Astrocyte (in vitro differentiated cells and primary cell): ENCODE measurements around the gene ST6GALNAC3. TPM values are rescaled to one million over a fixed set of nuclear protein-coding genes. Genes with fewer than 3 reads are reported as not detected.

ENCODE experiments used
- DNase-seq: peaks from one replicate; pipeline ENCODE4 v3.0.0-alpha.2; 2010; ENCODE audit warnings: low read depth
- FAIRE-seq: peaks from 2 replicates; lab custom pipeline; 2011; peaks lifted over from hg19 to GRCh38; lab: Jason Lieb, UNC
- H2AFZ ChIP-seq: 2 replicates; pipeline ENCODE4 v1.6.0; 2012; ENCODE audit warnings: low read depth, low read length, inconsistent platforms
- H3K27ac ChIP-seq: 2 replicates; pipeline ENCODE4 v1.5.1; 2011; ENCODE audit warnings: low read depth, low read length, inconsistent platforms
- H3K27me3 ChIP-seq: 2 replicates; pipeline ENCODE4 v1.6.0; 2011; ENCODE audit warnings: low read length, inconsistent platforms; ENCODE audit not compliant: insufficient read depth
- H3K36me3 ChIP-seq: 2 replicates; pipeline ENCODE4 v1.5.1; 2011; ENCODE audit warnings: low read length, inconsistent platforms; ENCODE audit not compliant: insufficient read depth
- H3K4me1 ChIP-seq: 2 replicates; pipeline ENCODE4 v1.5.1; 2011; ENCODE audit warnings: low read length, inconsistent platforms; ENCODE audit not compliant: insufficient read depth
- H3K4me2 ChIP-seq: 2 replicates; pipeline ENCODE4 v1.6.0; 2012; ENCODE audit warnings: low read length, inconsistent platforms
- H3K4me3 ChIP-seq: 2 replicates; pipeline ENCODE4 v1.5.1; 2011; ENCODE audit warnings: low read depth, mild to moderate bottlenecking, low read length, inconsistent platforms; ENCODE audit not compliant: insufficient read depth
- H3K79me2 ChIP-seq: 2 replicates; pipeline ENCODE4 v1.6.0; 2012; ENCODE audit warnings: mild to moderate bottlenecking, low read length, inconsistent platforms; ENCODE audit not compliant: insufficient read depth
- H3K9ac ChIP-seq: 2 replicates; pipeline ENCODE4 v1.6.0; 2012; ENCODE audit warnings: mild to moderate bottlenecking, low read length, inconsistent platforms
- H3K9me3 ChIP-seq: 2 replicates; pipeline ENCODE4 v1.5.1; 2012; ENCODE audit warnings: low read depth, mild to moderate bottlenecking, low read length, inconsistent platforms; ENCODE audit not compliant: insufficient read depth
- H4K20me1 ChIP-seq: 2 replicates; pipeline ENCODE4 v1.6.0; 2012; ENCODE audit warnings: low read length, inconsistent platforms; ENCODE audit not compliant: insufficient read depth
- H3K27ac Mint-ChIP-seq: one replicate; pipeline ENCODE4 v1.8.0; 2021; ENCODE audit warnings: mild to moderate bottlenecking, mixed read lengths; ENCODE audit not compliant: unreplicated experiment
- H3K27me3 Mint-ChIP-seq: one replicate; pipeline ENCODE4 v1.8.0; 2021; ENCODE audit warnings: low read depth, mixed read lengths; ENCODE audit not compliant: unreplicated experiment
- H3K36me3 Mint-ChIP-seq: one replicate; pipeline ENCODE4 v1.8.0; 2021; ENCODE audit warnings: low read depth, mixed read lengths; ENCODE audit not compliant: unreplicated experiment
- H3K4me1 Mint-ChIP-seq: one replicate; pipeline ENCODE4 v1.8.0; 2021; ENCODE audit warnings: low read depth, mixed read lengths; ENCODE audit not compliant: unreplicated experiment
- H3K4me3 Mint-ChIP-seq: one replicate; pipeline ENCODE4 v1.8.0; 2021; ENCODE audit warnings: mild to moderate bottlenecking, moderate library complexity, mixed read lengths; ENCODE audit not compliant: unreplicated experiment
- H3K9me3 Mint-ChIP-seq: one replicate; pipeline ENCODE4 v1.8.0; 2021; ENCODE audit warnings: mild to moderate bottlenecking, mixed read lengths; ENCODE audit not compliant: unreplicated experiment
- CTCF ChIP-seq: IDR thresholded peaks from 2 replicates; pipeline ENCODE4 v1.5.1; 2011; ENCODE audit warnings: low read depth, mild to moderate bottlenecking, inconsistent platforms, low read length, moderate library complexity; ENCODE audit not compliant: insufficient read depth
- EZH2 ChIP-seq: IDR thresholded peaks from 2 replicates; pipeline ENCODE4 v1.6.1; 2012; ENCODE audit warnings: mild to moderate bottlenecking, low read length, inconsistent platforms; ENCODE audit not compliant: insufficient read depth
- total RNA-seq: library from RNA; stranded (reverse); gene quantifications from 2 replicates; pipeline ENCODE4 v1.2.1, GENCODE V29; 2021

Gene ST6GALNAC3
- total RNA-seq, 1 donor from 2014 or later = 3.2 TPM

GRCh38 chr1:76125473-76126219 lies 51.1 kb downstream of the ST6GALNAC3 start:
- no peak for TF ChIP-seq CTCF
- TF ChIP-seq EZH2 = no peak
- H3K9me3 ChIP-seq = no peaks in the 10 kb centered on the region
- peaks cover 9% of the 10 kb centered on the region for H3K27me3 Mint-ChIP-seq
- H2AFZ ChIP-seq = no peak overlapping the region
- no peak overlapping the region for H3K27ac ChIP-seq
- H3K4me3 Mint-ChIP-seq = no peak overlapping the region
- FAIRE-seq = no peak
- no peak overlapping the region for H3K4me3 ChIP-seq
- no peaks in the 10 kb centered on the region for H3K36me3 ChIP-seq
- no peaks in the 10 kb centered on the region for H3K36me3 Mint-ChIP-seq
- no peak for DNase-seq
- no peaks in the 10 kb centered on the region for H3K79me2 ChIP-seq
- no peaks in the 10 kb centered on the region for H3K9me3 Mint-ChIP-seq
- H3K4me1 Mint-ChIP-seq = peaks cover 10% of the 10 kb centered on the region
- no peaks in the 10 kb centered on the region for H3K27me3 ChIP-seq
- no peak overlapping the region for H3K27ac Mint-ChIP-seq
- no peaks in the 10 kb centered on the region for H3K4me1 ChIP-seq
- H4K20me1 ChIP-seq = no peaks in the 10 kb centered on the region
- H3K9ac ChIP-seq = no peak overlapping the region
- no peak overlapping the region for H3K4me2 ChIP-seq

GRCh38 chr1:76128096-76128495 lies 53.5 kb downstream of the ST6GALNAC3 start:
- Histone ChIP-seq H3K79me2 (no peaks in the 10 kb centered on the region), H2AFZ (no peak overlapping the region), H4K20me1 (no peaks in the 10 kb centered on the region), H3K4me2 (no peak overlapping the region), H3K27ac (no peak overlapping the region), H3K27me3 (no peaks in the 10 kb centered on the region), H3K36me3 (no peaks in the 10 kb centered on the region), H3K9me3 (no peaks in the 10 kb centered on the region), H3K4me3 (no peak overlapping the region), H3K9ac (no peak overlapping the region), H3K4me1 (no peaks in the 10 kb centered on the region)
- H3K9me3 Mint-ChIP-seq = no peaks in the 10 kb centered on the region
- TF ChIP-seq EZH2 (no peak), CTCF (no peak)
- no peak overlapping the region for H3K4me3 Mint-ChIP-seq
- H3K4me1 Mint-ChIP-seq = peaks cover 7% of the 10 kb centered on the region
- no peaks in the 10 kb centered on the region for H3K36me3 Mint-ChIP-seq
- H3K27ac Mint-ChIP-seq = no peak overlapping the region
- FAIRE-seq = no peak
- no peak for DNase-seq
- H3K27me3 Mint-ChIP-seq = peaks cover 9% of the 10 kb centered on the region

GRCh38 chr1:76129731-76130130 lies 55.2 kb downstream of the ST6GALNAC3 start:
- H3K79me2 ChIP-seq = no peaks in the 10 kb centered on the region
- Mint-ChIP-seq H3K4me1 (no peaks in the 10 kb centered on the region), H3K36me3 (no peaks in the 10 kb centered on the region), H3K27me3 (peaks cover 9% of the 10 kb centered on the region), H3K27ac (no peak overlapping the region), H3K9me3 (no peaks in the 10 kb centered on the region), H3K4me3 (no peak overlapping the region)
- no peak overlapping the region for H3K9ac ChIP-seq
- no peaks in the 10 kb centered on the region for H3K36me3 ChIP-seq
- TF ChIP-seq CTCF (no peak), EZH2 (no peak)
- no peak for FAIRE-seq
- H3K27ac ChIP-seq = no peak overlapping the region
- H4K20me1 ChIP-seq = no peaks in the 10 kb centered on the region
- no peaks in the 10 kb centered on the region for H3K27me3 ChIP-seq
- DNase-seq = no peak
- no peak overlapping the region for H3K4me3 ChIP-seq
- no peaks in the 10 kb centered on the region for H3K4me1 ChIP-seq
- H3K4me2 ChIP-seq = no peak overlapping the region
- no peak overlapping the region for H2AFZ ChIP-seq
- no peaks in the 10 kb centered on the region for H3K9me3 ChIP-seq
